SU-DHL-6 (cell line): ENCODE measurements around the gene LRP1B.

Experiments used
- EZH2phosphoT487 ChIP-seq: fragments of 200-600 bp; sonication (generic), shearing (Covaris generic); conservative IDR thresholded peaks from 2 replicates; pipeline ENCODE4 v1.6.1; 2018; ENCODE audit warnings: mild to moderate bottlenecking, antibody characterized with exemption, low read length, moderate library complexity, mixed read lengths
- TF ChIP-seq, protein P1 (sequence below): fragments of 200-600 bp; sonication (generic); IDR thresholded peaks from one replicate; pipeline ENCODE4 v1.5.1; 2017; ENCODE audit warnings: antibody characterized with exemption, mild to moderate bottlenecking, low read length, moderate library complexity; ENCODE audit not compliant: insufficient read depth, poor library complexity, severe bottlenecking

DNA sequence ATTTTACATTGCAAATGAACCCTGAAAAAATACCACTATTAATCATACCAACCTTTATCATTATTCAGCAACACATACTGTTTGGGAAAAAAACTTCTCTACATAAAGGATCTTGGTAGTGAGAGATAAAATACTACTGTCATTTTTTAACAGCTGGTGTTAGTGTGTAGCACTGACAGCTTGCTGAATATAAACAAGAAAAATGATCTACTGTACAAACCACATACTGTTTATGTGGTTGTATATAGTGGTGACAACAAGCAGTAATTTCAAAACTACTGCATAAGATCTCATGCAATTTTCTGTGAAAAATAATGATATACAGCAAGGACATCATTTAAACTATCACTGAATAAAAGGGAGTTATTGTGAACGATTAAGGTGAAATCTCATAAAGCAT lies 601.2 kb downstream of the LRP1B start:
- TF ChIP-seq, protein P1, sequence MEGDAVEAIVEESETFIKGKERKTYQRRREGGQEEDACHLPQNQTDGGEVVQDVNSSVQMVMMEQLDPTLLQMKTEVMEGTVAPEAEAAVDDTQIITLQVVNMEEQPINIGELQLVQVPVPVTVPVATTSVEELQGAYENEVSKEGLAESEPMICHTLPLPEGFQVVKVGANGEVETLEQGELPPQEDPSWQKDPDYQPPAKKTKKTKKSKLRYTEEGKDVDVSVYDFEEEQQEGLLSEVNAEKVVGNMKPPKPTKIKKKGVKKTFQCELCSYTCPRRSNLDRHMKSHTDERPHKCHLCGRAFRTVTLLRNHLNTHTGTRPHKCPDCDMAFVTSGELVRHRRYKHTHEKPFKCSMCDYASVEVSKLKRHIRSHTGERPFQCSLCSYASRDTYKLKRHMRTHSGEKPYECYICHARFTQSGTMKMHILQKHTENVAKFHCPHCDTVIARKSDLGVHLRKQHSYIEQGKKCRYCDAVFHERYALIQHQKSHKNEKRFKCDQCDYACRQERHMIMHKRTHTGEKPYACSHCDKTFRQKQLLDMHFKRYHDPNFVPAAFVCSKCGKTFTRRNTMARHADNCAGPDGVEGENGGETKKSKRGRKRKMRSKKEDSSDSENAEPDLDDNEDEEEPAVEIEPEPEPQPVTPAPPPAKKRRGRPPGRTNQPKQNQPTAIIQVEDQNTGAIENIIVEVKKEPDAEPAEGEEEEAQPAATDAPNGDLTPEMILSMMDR: no peak
- no peak for TF ChIP-seq EZH2phosphoT487
